HCT116 (cell line): Measurements from ENCODE around the gene ARHGEF17. TPM values are rescaled to one million over a fixed set of nuclear protein-coding genes. Genes with fewer than 3 reads are reported as not detected.

Experiments used
- ATAC-seq: fragments of 200-7000 bp; cut with Tn5 transposase; 2 replicates; pipeline ENCODE4 v1.9.1; 2020; ENCODE audit warnings: mild to moderate bottlenecking, moderate library complexity
- BruUV-seq: library from RNA; stranded (reverse); fragments of 400-500 nt; replicated peaks from 2 replicates; lab custom pipeline; 2021; lab: Mats Ljungman, UMichigan
- CTCF ChIA-PET: fragments of 300-600 bp; sonication (Branson Sonifier 250); formaldehyde crosslinking; loops from one replicate; lab custom pipeline; 2021; ENCODE audit warnings: antibody characterized with exemption; lab: Charles Lee
- POLR2A ChIA-PET: fragments of 300-600, 350-600 bp; sonication (Branson Sonifier 250); formaldehyde crosslinking; loops from one replicate; lab custom pipeline; 2021; ENCODE audit warnings: antibody characterized with exemption; lab: Charles Lee
- RAD21 ChIA-PET, 2 experiments: fragments of 300-600 bp; sonication (Branson Sonifier 250); formaldehyde crosslinking; loops; one replicate each; lab custom pipeline; 2023; ENCODE audit warnings: low total read pairs in 2 of 2; ENCODE audit not compliant: uncharacterized antibody in 2 of 2, unreplicated experiment in 2 of 2, low non-redundant PET in 1 of 2; lab: Charles Lee
- DNase-seq: peaks from one replicate; pipeline ENCODE4 v3.0.0-alpha.2; 2010; ENCODE audit warnings: low read depth, low spot score
- H2AFZ ChIP-seq: fragments of 200-600 bp; shearing (Covaris generic), sonication (generic); 2 replicates; pipeline ENCODE4 v1.6.1; 2017; ENCODE audit warnings: low read depth, mixed run types, mixed read lengths, antibody characterized with exemption, low read length; ENCODE audit not compliant: poor library complexity, severe bottlenecking
- H3K27ac ChIP-seq: 2 replicates; pipeline ENCODE4 v1.5.1; 2012; ENCODE audit warnings: low read depth, low read length
- H3K27me3 ChIP-seq: fragments of 200-600 bp; sonication (generic); 2 replicates; pipeline ENCODE4 v1.6.1; 2016; ENCODE audit warnings: mixed run types, low read length, mixed read lengths; ENCODE audit not compliant: insufficient read depth
- H3K36me3 ChIP-seq, 2 experiments: fragments of 200-500 bp in 1 of 2; fragments of 200-600 bp in 1 of 2; sonication (Bioruptor generic) in 1 of 2; sonication (generic) in 1 of 2; 2 replicates each; pipeline versions ENCODE4 v1.5.1 to v1.6.1; 2014 to 2016; ENCODE audit warnings: low read length in 2 of 2, inconsistent platforms in 1 of 2, mixed read lengths in 1 of 2, mixed run types in 1 of 2; ENCODE audit not compliant: insufficient read depth in 2 of 2, control insufficient read depth in 1 of 2
- H3K4me1 ChIP-seq, 2 experiments: fragments of 200-600 bp in 1 of 2; sonication (generic) in 1 of 2; 2 replicates each; pipeline versions ENCODE4 v1.5.1 to v1.6.1; 2012 to 2017; ENCODE audit warnings: low read length in 2 of 2, inconsistent platforms in 1 of 2, mild to moderate bottlenecking in 1 of 2, mixed read lengths in 1 of 2, mixed run types in 1 of 2, moderate library complexity in 1 of 2; ENCODE audit not compliant: insufficient read depth in 2 of 2, control insufficient read depth in 1 of 2
- H3K4me2 ChIP-seq: fragments of 200-600 bp; sonication (generic); 2 replicates; pipeline ENCODE4 v1.6.1; 2017; ENCODE audit warnings: mixed run types, low read length, mixed read lengths
- H3K4me3 ChIP-seq, 2 experiments: fragments of 200-600 bp in 1 of 2; sonication (generic) in 1 of 2; replicated peaks in 1 of 2; 2 replicates each; pipeline ENCODE4 v1.5.1; 2011 to 2016; ENCODE audit warnings: low read length in 2 of 2, control low read depth in 1 of 2, low read depth in 1 of 2, mild to moderate bottlenecking in 1 of 2, mixed read lengths in 1 of 2, mixed run types in 1 of 2
- H3K79me2 ChIP-seq: fragments of 200-600 bp; sonication (generic); 2 replicates; pipeline ENCODE4 v1.6.1; 2017; ENCODE audit warnings: mild to moderate bottlenecking, mixed run types, low read length, moderate library complexity, mixed read lengths; ENCODE audit not compliant: insufficient read depth
- H3K9ac ChIP-seq: fragments of 200-600 bp; sonication (generic); 2 replicates; pipeline ENCODE4 v1.6.1; 2016; ENCODE audit warnings: low read length, mixed read lengths
- H3K9me2 ChIP-seq: fragments of 200-600 bp; sonication (generic), shearing (Covaris generic); 2 replicates; pipeline ENCODE4 v1.6.1; 2017; ENCODE audit warnings: mixed run types, mild to moderate bottlenecking, moderate library complexity; ENCODE audit not compliant: insufficient read depth
- H3K9me3 ChIP-seq, 2 experiments: fragments of 200-500 bp in 1 of 2; fragments of 200-600 bp in 1 of 2; sonication (Bioruptor generic) in 1 of 2; sonication (generic) in 1 of 2; 2 replicates each; pipeline ENCODE4 v1.6.1; 2014 to 2017; ENCODE audit warnings: low read length in 2 of 2, mixed read lengths in 2 of 2, inconsistent platforms in 1 of 2, low read depth in 1 of 2, mild to moderate bottlenecking in 1 of 2, mixed run types in 1 of 2, moderate library complexity in 1 of 2; ENCODE audit not compliant: control insufficient read depth in 1 of 2, insufficient read depth in 1 of 2
- H4K20me1 ChIP-seq: fragments of 200-600 bp; sonication (generic), shearing (Covaris generic); 2 replicates; pipeline ENCODE4 v1.6.1; 2017; ENCODE audit warnings: mixed run types, mild to moderate bottlenecking, moderate library complexity; ENCODE audit not compliant: insufficient read depth
- CBX3 ChIP-seq: IDR thresholded peaks from 2 replicates; pipeline ENCODE4 v1.6.1; 2012; ENCODE audit warnings: low read depth
- CEBPB ChIP-seq: IDR thresholded peaks from 2 replicates; pipeline ENCODE4 v1.6.1; 2012; ENCODE audit warnings: low read depth
- EGR1 ChIP-seq: IDR thresholded peaks from 2 replicates; pipeline ENCODE4 v1.6.1; 2012; ENCODE audit warnings: low read depth
- POLR2AphosphoS5 ChIP-seq: IDR thresholded peaks from 2 replicates; pipeline ENCODE4 v1.6.1; 2011; ENCODE audit warnings: mild to moderate bottlenecking, low read depth, low read length, moderate library complexity
- RAD21 ChIP-seq: IDR thresholded peaks from 2 replicates; pipeline ENCODE4 v1.6.1; 2012; ENCODE audit warnings: low read depth, mild to moderate bottlenecking
- SRF ChIP-seq: IDR thresholded peaks from 2 replicates; pipeline ENCODE4 v1.6.1; 2012; ENCODE audit warnings: low read depth
- TCF7L2 ChIP-seq: IDR thresholded peaks from 2 replicates; pipeline ENCODE4 v1.7.0; 2011; ENCODE audit warnings: borderline replicate concordance, inconsistent platforms; ENCODE audit not compliant: insufficient read depth, insufficient read length; ENCODE audit errors: extremely low read depth
- intact Hi-C: fragments of 100-400 bp; cut with micrococcal nuclease; formaldehyde crosslinking; loops from 2 replicates; pipeline ENCODE4 v1.10.0; 2022
- total RNA-seq: library from RNA; stranded (reverse); gene quantifications from one replicate; pipeline ENCODE4 v1.2.1, GENCODE V29; 2021; ENCODE audit not compliant: unreplicated experiment
- TF ChIP-seq, protein P1 (sequence below), 3 experiments: fragments of 200-600 bp in 1 of 3; sonication (generic) in 1 of 3; IDR thresholded peaks in 2 of 3; conservative IDR thresholded peaks in 1 of 3; 2 replicates each; pipeline ENCODE4 v1.5.1; 2012 to 2017; ENCODE audit warnings: low read depth in 2 of 3, low read length in 2 of 3, antibody characterized with exemption in 1 of 3, borderline replicate concordance in 1 of 3, control low read depth in 1 of 3, mild to moderate bottlenecking in 1 of 3, mixed read lengths in 1 of 3, mixed run types in 1 of 3, moderate library complexity in 1 of 3; ENCODE audit not compliant: insufficient read depth in 1 of 3
- TF ChIP-seq, protein P2 (sequence below): IDR thresholded peaks from 2 replicates; pipeline ENCODE4 v1.6.1; 2011; ENCODE audit warnings: mild to moderate bottlenecking, low read length, moderate library complexity; ENCODE audit not compliant: insufficient replicate concordance; ENCODE audit errors: extremely low read depth
- TF ChIP-seq, protein P3 (sequence below): IDR thresholded peaks from 2 replicates; pipeline ENCODE4 v1.6.1; 2012

ARHGEF17 gene
- total RNA-seq, 1 experiment from 2014 or later = 18.2 TPM

DNA sequence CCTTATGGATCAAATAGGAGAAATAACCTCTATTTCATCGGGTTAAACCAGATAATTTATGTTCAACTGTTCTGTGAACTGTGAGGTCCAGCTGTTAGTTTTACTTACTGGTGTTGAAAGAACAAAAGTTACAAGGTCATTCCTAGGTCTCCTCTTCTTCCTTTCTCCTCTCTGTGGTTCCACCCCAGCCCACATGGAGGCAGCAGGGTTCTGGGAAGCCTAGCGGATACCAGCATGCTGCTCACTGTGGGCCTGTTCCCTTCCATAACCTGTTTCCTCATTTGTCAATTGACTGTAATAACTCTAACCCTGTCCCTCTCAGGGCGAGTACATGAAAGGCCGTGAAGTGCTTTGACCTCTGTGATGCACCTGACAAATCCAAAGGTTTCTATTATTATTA, 96.0 kb downstream of the ARHGEF17 start:
- Histone ChIP-seq H3K79me2 (no peaks in the 10 kb centered on the region), H3K4me1 (no peaks in the 10 kb centered on the region), H3K4me3 (no peak overlapping the region), H4K20me1 (no peaks in the 10 kb centered on the region), H3K27ac (no peak overlapping the region), H3K9ac (no peak overlapping the region), H3K36me3 (no peaks in the 10 kb centered on the region; a peak in 1 of 4 replicates), H3K4me2 (no peak overlapping the region), H2AFZ (no peak overlapping the region), H3K9me3 (no peaks in the 10 kb centered on the region), H3K9me2 (no peaks in the 10 kb centered on the region), H3K27me3 (no peaks in the 10 kb centered on the region)
- intact Hi-C loops = loop anchor here (1.0 kb wide), 1 partner anchor 257 kb away; no protein-coding TSS in a partner anchor
- ATAC-seq (peak; percentile 85), DNase-seq (peak; percentile 28)
- ChIA-PET CTCF (interaction anchor here (1.4 kb wide), 1 partner anchor 257 kb away, joined by 5 read pairs; no protein-coding TSS in a partner anchor), RAD21 (no interaction called here), POLR2A (no interaction called here)
- TF ChIP-seq POLR2AphosphoS5 (no peak), EGR1 (no peak), RAD21 (peak; percentile 78), TCF7L2 (no peak), CEBPB (no peak), SRF (no peak), CBX3 (no peak)
- TF ChIP-seq, protein P1, sequence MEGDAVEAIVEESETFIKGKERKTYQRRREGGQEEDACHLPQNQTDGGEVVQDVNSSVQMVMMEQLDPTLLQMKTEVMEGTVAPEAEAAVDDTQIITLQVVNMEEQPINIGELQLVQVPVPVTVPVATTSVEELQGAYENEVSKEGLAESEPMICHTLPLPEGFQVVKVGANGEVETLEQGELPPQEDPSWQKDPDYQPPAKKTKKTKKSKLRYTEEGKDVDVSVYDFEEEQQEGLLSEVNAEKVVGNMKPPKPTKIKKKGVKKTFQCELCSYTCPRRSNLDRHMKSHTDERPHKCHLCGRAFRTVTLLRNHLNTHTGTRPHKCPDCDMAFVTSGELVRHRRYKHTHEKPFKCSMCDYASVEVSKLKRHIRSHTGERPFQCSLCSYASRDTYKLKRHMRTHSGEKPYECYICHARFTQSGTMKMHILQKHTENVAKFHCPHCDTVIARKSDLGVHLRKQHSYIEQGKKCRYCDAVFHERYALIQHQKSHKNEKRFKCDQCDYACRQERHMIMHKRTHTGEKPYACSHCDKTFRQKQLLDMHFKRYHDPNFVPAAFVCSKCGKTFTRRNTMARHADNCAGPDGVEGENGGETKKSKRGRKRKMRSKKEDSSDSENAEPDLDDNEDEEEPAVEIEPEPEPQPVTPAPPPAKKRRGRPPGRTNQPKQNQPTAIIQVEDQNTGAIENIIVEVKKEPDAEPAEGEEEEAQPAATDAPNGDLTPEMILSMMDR (IDR thresholded peaks at IDR 0.05 in 2 of 3, conservative IDR thresholded peaks at IDR 0.05 in 1 of 3; ENCODE audit: borderline replicate concordance in 1 of 3, insufficient read depth in 1 of 3, low read depth in 2 of 3, low read length in 2 of 3) = peak; percentile 63 to 76 (median 70)
- TF ChIP-seq, protein P2, sequence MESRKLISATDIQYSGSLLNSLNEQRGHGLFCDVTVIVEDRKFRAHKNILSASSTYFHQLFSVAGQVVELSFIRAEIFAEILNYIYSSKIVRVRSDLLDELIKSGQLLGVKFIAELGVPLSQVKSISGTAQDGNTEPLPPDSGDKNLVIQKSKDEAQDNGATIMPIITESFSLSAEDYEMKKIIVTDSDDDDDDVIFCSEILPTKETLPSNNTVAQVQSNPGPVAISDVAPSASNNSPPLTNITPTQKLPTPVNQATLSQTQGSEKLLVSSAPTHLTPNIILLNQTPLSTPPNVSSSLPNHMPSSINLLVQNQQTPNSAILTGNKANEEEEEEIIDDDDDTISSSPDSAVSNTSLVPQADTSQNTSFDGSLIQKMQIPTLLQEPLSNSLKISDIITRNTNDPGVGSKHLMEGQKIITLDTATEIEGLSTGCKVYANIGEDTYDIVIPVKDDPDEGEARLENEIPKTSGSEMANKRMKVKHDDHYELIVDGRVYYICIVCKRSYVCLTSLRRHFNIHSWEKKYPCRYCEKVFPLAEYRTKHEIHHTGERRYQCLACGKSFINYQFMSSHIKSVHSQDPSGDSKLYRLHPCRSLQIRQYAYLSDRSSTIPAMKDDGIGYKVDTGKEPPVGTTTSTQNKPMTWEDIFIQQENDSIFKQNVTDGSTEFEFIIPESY = no peak
- TF ChIP-seq, protein P3, sequence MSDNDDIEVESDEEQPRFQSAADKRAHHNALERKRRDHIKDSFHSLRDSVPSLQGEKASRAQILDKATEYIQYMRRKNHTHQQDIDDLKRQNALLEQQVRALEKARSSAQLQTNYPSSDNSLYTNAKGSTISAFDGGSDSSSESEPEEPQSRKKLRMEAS = no peak
- no TSS peak for BruUV-seq
